ENCODE data around the gene ENPP7. TPM values are rescaled to one million over a fixed set of nuclear protein-coding genes. Genes with fewer than 3 reads are reported as not detected.

The ENPP7 gene
- total and polyA plus RNA-seq, 2 donors (not counting 3 experiments of a cell fraction or from before 2014, with no cell fraction given): not detected

GRCh38 chr17:79732254-79732653 is 1.5 kb downstream of the ENPP7 start:
- CTCF ChIA-PET: interaction anchor here (2.0 kb wide), 1 partner anchor 9 kb away, joined by 14 read pairs; no protein-coding TSS in a partner anchor
- Histone ChIP-seq H3K9ac (replicated peaks; ENCODE audit: extremely low read depth, insufficient read depth, low read length) (no peak overlapping the region), H3K9me3 (replicated peaks; ENCODE audit: control insufficient read depth, insufficient read depth, low read length) (no peaks in the 10 kb centered on the region), H3K27ac (ENCODE audit: insufficient read depth, low read depth, low read length) (no peak overlapping the region), H3K4me3 (replicated peaks in 1 of 3; ENCODE audit: insufficient read depth in 1 of 3, low read depth in 1 of 3, low read length in 3 of 3) (no peak overlapping the region), H3K4me2 (ENCODE audit: insufficient read depth, low read length) (no peak overlapping the region), H3K27me3 (ENCODE audit: control insufficient read depth in 2 of 2, insufficient read depth in 2 of 2, low read length in 2 of 2) (no peaks in the 10 kb centered on the region), H2AFZ (ENCODE audit: low read depth, low read length) (no peak overlapping the region), H3K4me1 (ENCODE audit: control insufficient read depth, extremely low read depth, insufficient read depth, low read length) (peaks cover 7% of the 10 kb centered on the region), H3K36me3 (ENCODE audit: control insufficient read depth in 2 of 2, extremely low read depth in 1 of 2, insufficient read depth in 2 of 2, low read length in 2 of 2) (no peaks in the 10 kb centered on the region), H3K79me2 (ENCODE audit: control insufficient read depth, insufficient read depth, low read length) (no peaks in the 10 kb centered on the region), H4K20me1 (replicated peaks; ENCODE audit: control insufficient read depth, extremely low read depth, insufficient read depth, low read length) (no peaks in the 10 kb centered on the region), H3K9me1 (replicated peaks; ENCODE audit: control insufficient read depth, extremely low read depth, insufficient read depth, low read length) (no peaks in the 10 kb centered on the region)
- DNase-seq (ENCODE audit: low read depth, low spot score) (no peak), FAIRE-seq (no peak)
- dilution Hi-C loops (cut with MboI; ENCODE audit: extremely low pct_ligation_motif_present, low sequenced_read_pairs): no loop called here
- POLR2A ChIA-PET: no interaction called here
- intact Hi-C loops (cut with micrococcal nuclease): no loop called here
- TF ChIP-seq MYC (IDR thresholded peaks at IDR 0.05; ENCODE audit: low read depth, low read length): no peak
- no peak for TF ChIP-seq EZH2 (IDR thresholded peaks at IDR 0.05; ENCODE audit: borderline replicate concordance, low read depth, low read length, severe bottlenecking)
- TF ChIP-seq JUN (IDR thresholded peaks at IDR 0.05; ENCODE audit: borderline replicate concordance, insufficient read depth, insufficient read length, low read depth): no peak
- TF ChIP-seq FOS (IDR thresholded peaks at IDR 0.05; ENCODE audit: borderline replicate concordance, insufficient read depth, low read length): no peak
- no peak for TF ChIP-seq POLR2AphosphoS5 (IDR thresholded peaks at IDR 0.05; ENCODE audit: insufficient read depth, low read depth, low read length)
- BruUV-seq (replicated peaks): no TSS peak

DNA sequence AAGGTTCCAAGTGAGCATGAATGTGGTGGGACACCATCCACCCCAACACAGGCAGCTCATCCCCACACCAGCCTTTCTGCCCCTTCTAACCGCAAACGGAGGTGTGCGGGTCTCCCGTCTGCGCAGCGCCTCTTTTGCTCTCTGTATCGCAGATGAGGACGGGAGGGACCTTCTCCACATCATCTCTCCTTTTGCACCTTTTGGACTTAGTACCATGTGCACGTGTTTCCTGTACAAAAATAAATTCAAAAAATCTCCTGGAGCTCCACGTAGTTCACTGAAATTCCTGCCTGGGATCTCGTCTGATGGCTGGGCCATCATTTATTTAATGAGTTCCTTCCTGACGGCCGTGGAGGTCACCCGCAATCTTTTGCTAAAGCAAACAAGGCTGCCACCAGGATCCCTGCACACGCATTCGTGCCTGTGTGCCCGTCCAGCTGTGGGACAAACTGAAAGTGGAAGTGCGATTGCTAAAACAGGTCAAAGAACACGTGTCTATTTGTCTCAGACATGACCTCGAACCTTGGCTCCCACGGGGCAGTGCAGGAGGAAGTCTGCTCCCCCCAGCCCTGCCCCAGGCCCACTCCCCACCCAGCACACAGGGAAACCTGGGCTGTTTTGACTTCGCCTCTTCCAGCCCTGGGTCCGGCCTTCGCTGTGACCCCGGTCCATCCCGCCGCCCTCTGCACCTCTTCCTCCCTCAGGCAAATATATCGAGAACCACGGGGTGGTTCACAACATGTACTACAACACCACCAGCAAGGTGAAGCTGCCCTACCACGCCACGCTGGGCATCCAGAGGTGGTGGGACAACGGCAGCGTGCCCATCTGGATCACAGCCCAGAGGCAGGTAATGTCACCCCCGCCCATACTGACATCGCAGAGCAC is 2.3 kb downstream of the ENPP7 start:
- Histone ChIP-seq H3K9me1 (replicated peaks; ENCODE audit: control insufficient read depth, extremely low read depth, insufficient read depth, low read length) (no peaks in the 10 kb centered on the region), H3K9ac (replicated peaks; ENCODE audit: extremely low read depth, insufficient read depth, low read length) (peak overlapping the region; percentile 9), H3K27ac (ENCODE audit: insufficient read depth, low read depth, low read length) (no peak overlapping the region), H4K20me1 (replicated peaks; ENCODE audit: control insufficient read depth, extremely low read depth, insufficient read depth, low read length) (no peaks in the 10 kb centered on the region), H3K27me3 (ENCODE audit: control insufficient read depth in 2 of 2, insufficient read depth in 2 of 2, low read length in 2 of 2) (no peaks in the 10 kb centered on the region), H3K4me1 (ENCODE audit: control insufficient read depth, extremely low read depth, insufficient read depth, low read length) (peaks cover 7% of the 10 kb centered on the region), H3K4me3 (replicated peaks in 1 of 3; ENCODE audit: insufficient read depth in 1 of 3, low read depth in 1 of 3, low read length in 3 of 3) (no peak overlapping the region), H2AFZ (ENCODE audit: low read depth, low read length) (peak overlapping the region; percentile 91), H3K36me3 (ENCODE audit: control insufficient read depth in 2 of 2, extremely low read depth in 1 of 2, insufficient read depth in 2 of 2, low read length in 2 of 2) (no peaks in the 10 kb centered on the region), H3K79me2 (ENCODE audit: control insufficient read depth, insufficient read depth, low read length) (no peaks in the 10 kb centered on the region), H3K9me3 (replicated peaks; ENCODE audit: control insufficient read depth, insufficient read depth, low read length) (no peaks in the 10 kb centered on the region), H3K4me2 (ENCODE audit: insufficient read depth, low read length) (peak overlapping the region; percentile 81)
- FAIRE-seq (peak; percentile 69), DNase-seq (ENCODE audit: low read depth, low spot score) (peak; percentile 21)
- CTCF ChIA-PET: interaction anchor here (2.0 kb wide), 1 partner anchor 8 kb away, joined by 14 read pairs; no protein-coding TSS in a partner anchor
- TF ChIP-seq MAX (IDR thresholded peaks at IDR 0.05; ENCODE audit: insufficient read depth, insufficient read length): peak; percentile 38
- no peak for TF ChIP-seq GATA2 (IDR thresholded peaks at IDR 0.05; ENCODE audit: insufficient read depth, insufficient read length, low read depth, low read length)
- no TSS peak for BruUV-seq (replicated peaks)
- dilution Hi-C loops (cut with MboI; ENCODE audit: extremely low pct_ligation_motif_present, low sequenced_read_pairs) (no loop called here), intact Hi-C loops (cut with micrococcal nuclease) (no loop called here)
- POLR2A ChIA-PET: no interaction called here

Measured in endothelial cell of umbilical vein (primary cell).